GM19193 (cell line): ENCODE measurements around the gene GH2.
A peak's percentile ranks its signal among the peaks of the same experiment; 100 is the strongest.
"Not testable (repeated sequence)": the region's sequence is repeated elsewhere in the genome, so short reads cannot be mapped to it uniquely, and the experiment has no call there.

Source experiments
- POLR2A ChIP-seq: IDR thresholded peaks from 4 replicates; pipeline ENCODE4 v1.6.1; 2011; ENCODE audit not compliant: insufficient read depth, insufficient read length; ENCODE audit errors: extremely low read depth

The GH2 gene

DNA sequence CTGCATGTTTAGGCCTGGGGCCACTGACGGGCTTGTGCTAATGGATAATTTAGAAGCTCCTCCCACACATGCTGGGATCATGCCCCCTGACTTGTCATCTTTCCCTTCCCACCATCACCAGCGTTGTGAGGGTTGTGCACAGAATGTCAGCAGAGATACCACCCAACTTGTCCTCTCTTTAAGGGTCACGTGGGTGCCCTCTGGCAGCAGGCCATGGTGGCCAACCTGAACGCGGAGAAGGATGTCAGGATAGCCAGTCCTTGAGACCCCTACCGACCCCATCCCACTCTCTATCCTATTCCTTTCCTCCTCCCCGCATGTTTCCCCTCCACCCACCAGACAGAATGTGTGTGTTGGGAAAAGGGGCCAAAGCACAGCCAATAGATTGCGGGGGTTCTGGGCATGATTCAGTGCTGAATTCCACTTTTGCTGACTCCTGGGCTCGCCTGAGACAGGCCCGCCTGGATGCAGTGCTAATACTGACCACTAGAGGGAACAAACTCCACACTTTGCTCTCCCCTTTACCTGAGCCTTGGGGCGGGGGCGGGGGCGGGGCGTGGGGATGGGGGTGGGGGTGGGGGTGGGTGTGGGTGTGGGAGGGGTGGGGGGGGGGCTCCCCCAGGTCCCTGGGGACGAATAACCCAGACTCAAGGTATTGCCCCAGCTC is at the start of gene GH2:
GH2 (minus strand) TSS at position 10 of the 667 bp plus-strand sequence. CDS start 143 bp downstream, outside the sequence.
- no peak for TF ChIP-seq POLR2A

DNA sequence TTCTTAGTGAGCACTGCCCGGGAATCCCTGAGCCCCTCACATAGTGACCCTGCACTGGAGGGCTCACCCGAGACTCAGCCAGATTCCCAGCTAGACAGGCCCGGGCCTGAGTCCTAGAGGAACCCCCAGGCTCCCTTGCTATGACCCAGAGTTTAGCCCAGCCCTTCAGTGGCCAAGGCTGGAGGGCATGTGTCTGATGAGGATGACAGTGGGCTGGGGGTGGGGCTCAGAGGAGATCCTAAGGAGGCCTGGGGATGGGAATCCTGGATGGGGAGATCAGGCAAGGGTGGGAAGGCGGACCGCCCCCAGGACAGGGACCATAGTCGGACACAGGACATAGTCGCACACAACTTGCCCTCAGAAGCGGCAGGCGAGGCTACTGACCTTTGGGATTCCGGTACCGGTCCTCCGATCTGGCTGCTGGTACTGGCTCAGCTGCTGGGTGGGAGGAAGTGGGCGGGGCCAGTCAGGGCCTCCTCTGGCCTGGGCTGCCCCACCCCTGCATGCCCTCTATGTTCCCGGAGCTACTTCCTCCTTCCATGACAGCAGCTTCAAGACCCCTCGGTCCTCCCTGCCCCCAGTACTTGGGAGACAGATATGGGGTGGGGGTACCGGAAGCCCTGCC is 49.3 kb upstream of the GH2 start:
- no peak for TF ChIP-seq POLR2A

DNA sequence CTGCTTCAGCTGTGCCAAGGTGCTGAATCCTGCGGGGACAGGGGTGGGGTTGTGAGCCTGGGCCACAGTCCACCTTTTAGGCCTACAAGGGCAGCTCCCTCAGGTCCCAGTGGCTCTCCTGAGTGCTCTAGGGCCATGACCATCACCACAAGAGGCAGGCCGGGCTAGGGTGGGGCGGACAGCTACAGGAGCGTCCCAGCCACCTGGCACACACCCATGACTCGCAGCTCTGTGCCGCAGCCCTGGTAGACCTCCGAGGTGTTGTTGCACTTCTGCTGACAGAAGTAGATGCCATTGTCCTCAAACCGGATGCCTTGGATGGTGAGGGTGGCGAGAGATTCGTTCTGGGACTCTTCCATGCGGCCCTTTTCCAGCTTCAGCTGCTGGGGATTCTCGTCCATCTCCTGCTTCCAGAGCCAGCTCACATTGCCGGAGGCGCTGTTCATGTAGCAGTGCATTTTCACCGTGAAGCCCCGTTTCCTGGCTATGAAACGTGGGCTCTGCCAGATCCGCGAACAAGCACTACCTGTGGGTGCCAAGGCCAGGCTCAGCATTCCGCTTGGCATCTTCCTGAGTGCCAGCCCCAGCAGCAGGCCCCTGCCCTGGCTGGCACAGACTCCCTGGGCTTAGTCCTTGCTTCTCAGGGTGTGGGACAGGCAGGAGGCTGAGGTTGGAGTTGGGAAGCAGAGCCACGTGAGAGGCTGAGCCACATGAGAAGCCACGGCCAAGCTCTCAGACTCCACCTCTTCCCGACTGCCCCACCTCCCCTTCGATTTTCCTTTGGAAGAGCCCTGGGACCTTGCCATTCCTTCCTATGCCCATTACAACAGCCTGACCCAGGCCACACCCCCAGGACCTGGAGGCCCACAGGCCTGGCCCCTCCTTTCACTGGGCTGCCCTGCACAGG is 48.4 kb upstream of the GH2 start:
- TF ChIP-seq POLR2A = no peak

DNA sequence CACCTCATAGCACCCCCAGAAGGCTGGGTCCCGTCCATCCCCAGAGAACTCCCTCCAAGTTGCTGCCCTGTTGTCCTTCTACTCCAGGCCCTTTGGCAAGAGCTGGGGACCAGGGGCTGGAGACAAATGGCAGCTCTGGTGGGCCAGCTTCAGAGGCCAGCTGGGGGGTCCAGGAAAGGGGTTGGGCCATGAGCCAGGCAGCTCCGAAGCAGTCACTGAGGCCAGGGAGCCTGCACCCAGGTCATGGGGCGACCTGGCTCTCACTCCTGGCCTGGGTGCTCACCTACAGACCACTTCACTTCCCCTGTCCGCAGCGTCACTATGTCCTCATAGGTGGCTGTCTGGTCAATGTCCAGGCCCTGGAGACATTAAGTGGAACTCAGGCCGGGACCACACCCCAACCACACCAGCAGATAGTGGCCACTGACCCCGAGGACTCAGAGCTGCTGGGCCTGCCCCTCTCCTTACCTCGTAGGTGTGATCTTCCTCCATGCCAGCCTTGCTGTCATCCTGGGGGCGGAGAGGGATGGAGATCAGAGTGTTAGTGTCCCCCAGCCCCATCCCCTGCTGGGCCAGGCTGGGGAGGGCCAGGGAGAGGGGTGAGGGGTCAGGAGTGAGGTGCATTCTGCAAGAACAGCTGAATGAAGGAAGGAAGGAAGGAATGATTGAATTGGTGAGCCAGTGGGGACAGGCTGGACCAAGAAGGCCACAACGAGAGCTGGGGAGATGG is 47.4 kb upstream of the GH2 start:
- TF ChIP-seq POLR2A = no peak

DNA sequence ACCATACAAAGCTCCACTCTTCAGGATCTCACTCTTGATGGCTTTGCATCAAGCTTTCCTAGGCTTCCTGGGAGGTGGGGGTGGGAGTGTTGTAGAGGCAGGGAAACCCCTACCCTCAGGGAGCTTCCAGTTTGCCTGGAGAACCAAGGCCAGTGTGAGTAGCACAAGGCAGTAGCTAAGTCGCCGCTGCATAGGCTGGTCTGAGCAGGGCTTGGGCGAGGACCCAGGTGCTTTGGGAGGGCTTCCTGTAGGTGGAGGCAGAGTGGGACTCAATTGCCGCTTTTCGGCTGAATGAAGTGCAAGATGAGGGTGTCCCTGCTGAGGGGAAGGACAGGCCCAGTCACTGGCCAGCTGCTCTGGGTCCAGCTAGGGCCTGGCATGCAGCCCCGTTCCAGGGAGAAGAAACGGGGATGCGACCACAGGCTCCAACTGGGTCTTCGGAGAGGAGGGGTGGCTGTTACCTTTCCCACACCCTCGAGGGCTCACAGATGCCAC is 46.5 kb upstream of the GH2 start:
- TF ChIP-seq POLR2A = no peak

DNA sequence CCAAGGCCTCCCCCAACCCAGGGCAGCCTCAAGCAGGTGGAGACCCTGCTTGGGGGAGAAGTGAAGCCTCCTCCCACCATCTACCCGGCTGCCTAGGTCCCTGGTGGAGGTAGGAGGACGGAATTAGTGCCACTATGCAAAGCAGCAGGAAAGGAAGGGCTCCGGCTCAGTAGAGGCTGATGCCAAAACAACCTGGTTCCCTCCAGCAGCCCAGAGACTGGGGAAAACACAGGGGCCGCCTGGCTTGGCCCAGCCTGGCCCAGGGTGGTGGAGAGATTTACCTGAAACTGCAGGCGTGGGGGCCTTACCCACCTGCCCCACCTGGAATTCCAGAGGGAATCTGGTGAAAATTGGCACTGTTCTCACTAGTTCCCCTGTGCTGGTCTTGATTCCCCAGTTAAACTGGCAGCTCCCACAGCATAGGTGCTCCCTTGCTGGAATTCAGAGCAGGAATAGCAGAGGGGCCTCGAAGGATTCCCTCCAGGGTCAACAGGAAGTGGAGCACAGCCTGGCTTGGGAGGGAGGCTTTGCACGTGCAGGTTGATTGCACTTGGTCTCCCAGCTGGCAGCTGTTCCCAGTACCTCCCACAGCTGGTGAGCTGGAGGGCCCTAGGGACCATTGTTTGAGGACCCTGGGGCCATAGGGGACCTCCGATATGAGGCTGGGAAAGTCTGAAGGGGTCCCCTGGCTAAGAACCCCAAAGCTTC is 45.9 kb upstream of the GH2 start:
- TF ChIP-seq POLR2A = peak; percentile 19

DNA sequence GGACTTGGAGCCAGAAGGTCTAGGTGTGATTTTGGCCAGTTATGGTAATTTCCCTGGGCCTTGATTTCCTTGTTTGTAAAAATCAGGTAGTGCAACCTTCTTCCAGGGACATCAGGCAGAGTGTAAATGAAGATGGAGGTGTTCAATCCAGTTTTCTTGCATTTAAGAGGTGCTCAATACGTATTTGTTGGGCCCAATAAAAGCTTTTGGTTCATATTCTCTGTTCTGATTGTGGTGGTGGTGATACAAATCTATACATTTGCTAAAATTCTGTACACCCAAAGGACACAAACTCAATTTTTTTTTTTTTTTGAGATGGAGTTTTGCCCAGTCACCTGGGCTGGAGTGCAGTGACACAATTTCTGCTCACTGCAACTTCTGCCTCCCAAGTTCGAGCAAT is 44.4 kb upstream of the GH2 start:
- TF ChIP-seq POLR2A = no peak

DNA sequence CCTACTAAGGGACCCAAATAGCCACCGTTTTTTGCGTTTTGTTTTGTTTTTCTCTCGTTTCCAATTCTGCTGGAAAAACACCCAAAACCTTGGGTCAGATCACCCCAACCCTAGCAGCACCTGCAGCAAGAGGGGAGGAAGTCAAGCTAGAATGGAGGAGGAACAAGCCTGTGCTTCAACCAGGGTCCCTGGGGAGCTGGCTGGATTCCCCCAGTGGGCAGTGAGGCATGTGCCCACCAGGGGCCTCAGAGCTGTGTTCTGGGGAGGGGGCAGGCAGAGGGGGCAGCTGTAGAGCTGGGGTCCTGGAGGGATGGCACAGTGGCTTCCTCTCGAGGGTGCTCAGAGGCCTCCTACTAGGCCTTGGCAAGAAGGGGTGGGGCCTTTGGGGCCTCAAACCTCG is 43.9 kb upstream of the GH2 start:
- peak; percentile 14 for TF ChIP-seq POLR2A

DNA sequence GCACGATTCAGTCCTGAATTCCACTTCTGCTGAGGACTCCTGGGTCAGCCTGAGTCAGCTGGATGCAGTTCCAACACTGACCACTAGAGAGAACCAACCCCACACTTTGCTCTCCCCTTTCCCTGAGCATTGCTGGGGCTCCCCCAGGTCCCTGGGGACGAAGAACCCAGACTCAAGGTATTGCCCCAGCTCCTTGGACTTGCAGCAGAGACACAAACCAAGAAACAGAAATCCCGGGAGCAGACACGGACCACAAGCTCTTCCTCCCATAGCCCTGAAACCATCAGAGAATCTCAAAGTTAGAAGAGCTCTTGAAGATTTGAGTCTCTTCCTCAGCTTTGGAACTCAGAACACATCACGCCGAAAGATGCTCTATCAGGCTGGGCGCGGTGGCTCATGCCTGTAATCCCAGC is 37.6 kb upstream of the GH2 start:
- no peak for TF ChIP-seq POLR2A

DNA sequence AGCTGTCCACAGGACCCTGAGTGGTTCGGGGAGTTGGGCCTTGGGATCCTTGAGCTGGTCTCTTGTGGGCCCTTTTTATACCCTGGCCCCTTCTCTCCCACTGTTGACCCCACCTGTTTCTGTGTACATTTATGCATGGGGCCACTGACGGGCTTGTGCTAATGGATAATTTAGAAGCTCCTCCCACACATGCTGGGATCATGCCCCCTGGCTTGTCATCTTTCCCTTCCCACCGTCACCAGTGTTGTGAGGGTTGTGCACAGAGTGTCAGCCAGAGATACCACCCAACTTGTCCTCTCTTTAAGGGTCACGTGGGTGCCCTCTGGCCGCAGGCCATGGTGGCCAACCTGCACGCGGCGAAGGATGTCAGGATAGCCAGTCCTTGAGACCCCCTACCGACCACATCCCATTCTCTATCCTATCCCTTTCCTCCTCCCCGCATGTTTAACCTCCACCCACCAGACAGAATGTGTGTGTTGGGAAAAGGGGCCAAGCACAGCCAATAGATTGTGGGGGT is 37.1 kb upstream of the GH2 start, which contains the start of gene GH1:
GH1 (minus strand) TSS at position 51 of the 517 bp plus-strand sequence. CDS start 63 bp downstream, outside the sequence.
- TF ChIP-seq POLR2A = not testable (repeated sequence)

DNA sequence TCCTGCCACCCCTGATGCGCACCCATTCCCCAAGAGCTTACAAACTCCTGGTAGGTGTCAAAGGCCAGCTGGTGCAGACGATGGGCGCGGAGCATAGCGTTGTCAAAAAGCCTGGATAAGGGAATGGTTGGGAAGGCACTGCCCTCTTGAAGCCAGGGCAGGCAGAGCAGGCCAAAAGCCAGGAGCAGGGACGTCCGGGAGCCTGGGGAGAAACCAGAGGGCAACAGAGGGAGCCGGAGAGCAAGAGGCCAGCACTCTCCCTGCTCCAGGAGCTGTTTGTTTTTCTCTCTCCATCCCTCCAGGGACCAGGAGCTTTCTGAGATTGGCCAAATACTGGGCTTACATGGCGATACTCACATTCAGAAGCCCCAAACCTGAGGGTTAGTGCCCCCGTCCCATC is 36.6 kb upstream of the GH2 start:
- TF ChIP-seq POLR2A = no peak

DNA sequence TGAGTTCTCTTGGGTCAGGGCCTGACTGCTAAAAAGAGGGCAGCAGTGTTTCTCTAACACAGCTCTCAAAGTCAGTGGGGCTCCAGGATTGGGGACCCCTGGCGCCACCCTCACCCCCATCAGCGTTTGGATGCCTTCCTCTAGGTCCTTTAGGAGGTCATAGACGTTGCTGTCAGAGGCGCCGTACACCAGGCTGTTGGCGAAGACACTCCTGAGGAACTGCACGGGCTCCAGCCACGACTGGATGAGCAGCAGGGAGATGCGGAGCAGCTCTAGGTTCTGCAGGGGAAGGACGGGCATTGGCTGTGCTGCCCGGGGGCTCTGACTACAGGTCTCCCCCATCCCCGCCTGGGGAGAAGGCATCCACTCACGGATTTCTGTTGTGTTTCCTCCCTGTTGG is 35.9 kb upstream of the GH2 start:
- no peak for TF ChIP-seq POLR2A

DNA sequence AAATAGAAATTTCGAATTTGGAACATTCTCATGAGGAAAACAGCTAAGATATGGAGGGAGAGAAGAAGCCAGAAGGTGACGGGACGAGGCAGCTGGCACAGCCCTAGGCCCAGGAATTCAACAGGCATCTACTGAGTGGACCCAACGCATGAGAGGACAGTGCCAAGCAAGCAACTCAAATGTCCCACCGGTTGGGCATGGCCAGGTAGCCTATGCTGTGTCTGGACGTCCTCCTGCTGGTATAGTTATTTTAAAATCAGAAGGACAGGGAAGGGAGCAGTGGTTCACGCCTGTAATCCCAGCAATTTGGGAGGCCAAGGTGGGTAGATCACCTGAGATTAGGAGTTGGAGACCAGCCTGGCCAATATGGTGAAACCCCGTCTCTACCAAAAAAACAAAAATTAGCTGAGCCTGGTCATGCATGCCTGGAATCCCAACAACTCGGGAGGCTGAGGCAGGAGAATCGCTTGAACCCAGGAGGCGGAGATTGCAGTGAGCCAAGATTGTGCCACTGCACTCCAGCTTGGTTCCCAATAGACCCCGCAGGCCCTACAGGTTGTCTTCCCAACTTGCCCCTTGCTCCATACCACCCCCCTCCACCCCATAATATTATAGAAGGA is 34.9 kb upstream of the GH2 start:
- TF ChIP-seq POLR2A = no peak

DNA sequence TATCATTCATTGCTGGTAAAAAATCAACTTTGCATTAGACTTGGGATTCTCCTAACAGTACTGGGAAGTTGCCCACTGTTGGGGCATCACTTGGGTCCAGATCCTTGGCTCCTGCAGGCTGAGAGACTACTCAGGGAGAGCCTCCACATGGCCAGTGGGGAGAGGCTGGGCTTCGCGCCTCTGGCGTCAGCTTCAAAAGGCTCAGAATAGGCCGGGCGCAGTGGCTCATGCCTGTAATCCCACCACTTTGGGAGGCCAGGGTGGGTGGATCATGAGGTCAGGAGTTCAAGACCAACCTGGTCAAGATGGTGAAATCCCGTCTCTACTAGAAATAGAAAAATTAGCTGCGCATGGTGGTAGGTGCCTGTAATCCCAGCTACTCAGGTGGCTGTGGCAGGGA is 32.7 kb upstream of the GH2 start:
- TF ChIP-seq POLR2A = no peak

DNA sequence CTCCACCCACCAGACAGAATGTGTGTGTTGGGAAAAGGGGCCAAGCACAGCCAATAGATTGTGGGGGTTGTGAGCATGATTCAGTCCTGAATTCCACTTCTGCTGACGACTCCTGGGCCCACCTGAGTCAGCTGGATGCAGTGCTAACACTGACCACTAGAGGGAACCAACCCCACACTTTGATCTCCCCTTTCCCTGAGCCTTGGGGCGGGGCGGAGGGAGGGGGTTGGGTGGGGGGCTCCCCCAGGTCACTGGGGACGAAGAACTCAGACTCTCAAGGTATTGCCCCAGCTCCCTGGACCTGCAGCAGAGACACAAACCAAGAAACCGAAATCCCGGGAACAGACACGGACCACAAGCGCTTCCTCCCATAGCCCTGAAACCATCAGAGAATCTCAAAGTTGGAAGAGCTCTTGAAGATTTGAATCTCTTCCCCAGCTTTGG is 29.9 kb upstream of the GH2 start:
- no peak for TF ChIP-seq POLR2A
